H1 (cell line): ENCODE data around the gene TFCP2L1. TPM values are rescaled to one million over a fixed set of nuclear protein-coding genes. Genes with fewer than 3 reads are reported as not detected.

Experiments
- CBX5 ChIP-seq: fragments of 300-800, 300-1000 bp; sonication (generic); IDR thresholded peaks from 2 replicates; pipeline ENCODE4 v1.7.1; 2016; ENCODE audit warnings: antibody characterized with exemption, low read length, low read depth
- RNF2 ChIP-seq: fragments of 200-900, 300-1000 bp; sonication (generic); IDR thresholded peaks from 2 replicates; pipeline ENCODE4 v1.7.1; 2016; ENCODE audit warnings: borderline replicate concordance, low read depth, mild to moderate bottlenecking, antibody characterized with exemption, low read length; ENCODE audit not compliant: poor library complexity, severe bottlenecking; ENCODE audit errors: missing control alignments
- polyA plus RNA-seq, 7 experiments: library from polyadenylated mRNA; depleted of rRNA in 3 of 7; stranded (reverse) in 5 of 7; unstranded in 2 of 7; fragments of >200 nt in 5 of 7; fragments of 200-250 nt in 2 of 7; gene quantifications; 1 replicate in 5 of 7; 2 replicates in 1 of 7; 4 replicates in 1 of 7; pipeline versions ENCODE4 v1.2.1 to v1.2.3, GENCODE V29; 2011 to 2013; ENCODE audit warnings: missing spikeins in 2 of 7, mixed read lengths in 2 of 7
- total RNA-seq: library from RNA; stranded (reverse); fragmentation: NEBNext Ultra II Directional; extraction: Animal tissue kit (Norgen Biotek cat#: 25700); gene quantifications from 2 replicates; pipeline ENCODE4 v1.2.1, GENCODE V29; 2021

TFCP2L1 gene
- total and polyA plus RNA-seq, 2 of the 8 experiments (the other 6 are each of a cell fraction or from before 2014, with no cell fraction given) = 1.5 to 3.8 TPM

- TF ChIP-seq RNF2 = no peak
- no peak for TF ChIP-seq CBX5
These were observed 11.1 kb upstream of the TFCP2L1 start (continued) for GRCh38 chr2:121295911-121296650.
